ENCODE data around the gene ATP4A.

Gene ATP4A

DNA sequence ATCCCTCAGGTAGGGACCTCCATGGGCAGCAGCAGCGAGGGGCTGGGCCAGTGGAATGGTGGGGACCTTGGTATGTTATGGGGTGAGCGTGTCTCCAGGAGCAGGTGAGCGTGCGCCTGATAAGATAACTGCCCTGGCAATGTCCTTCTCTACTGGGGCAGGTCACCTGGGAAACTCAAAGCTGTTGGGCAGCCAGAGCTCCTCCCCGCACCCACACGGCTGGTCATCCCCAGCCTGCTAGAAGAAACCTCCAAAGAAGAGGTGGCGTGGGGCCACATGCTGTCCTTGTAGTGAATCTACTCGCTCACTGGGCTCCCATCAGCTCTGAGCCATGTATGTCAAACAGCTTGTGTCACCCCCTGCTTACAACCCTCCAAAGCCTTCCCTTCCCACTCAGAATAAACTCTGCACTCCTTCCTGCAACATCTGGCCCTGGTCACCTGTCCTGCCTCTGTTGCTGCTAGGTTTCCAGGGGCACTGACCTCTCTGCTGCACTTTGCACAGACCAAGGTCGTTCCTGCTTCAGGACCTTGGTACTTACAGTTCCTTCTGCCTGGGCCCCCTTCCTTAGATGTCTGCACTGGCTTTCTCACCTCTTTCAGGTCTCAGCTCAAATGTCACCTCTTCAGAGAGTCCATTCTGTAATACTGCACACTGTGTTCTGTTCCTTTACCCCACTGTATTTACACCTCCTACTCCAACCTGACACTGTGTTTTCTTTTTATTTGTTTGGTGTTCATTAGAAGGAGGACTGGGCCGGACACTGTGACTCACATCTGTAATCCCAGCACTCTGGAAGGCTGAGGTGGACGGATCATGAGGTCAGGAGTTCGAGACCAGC is 1.8 kb upstream of the ATP4A start:
- Histone ChIP-seq H3K4me3 (ENCODE audit: insufficient read length, low read depth) (no peak overlapping the region), H3K27me3 (ENCODE audit: insufficient read depth, insufficient read length) (no peaks in the 10 kb centered on the region), H3K36me3 (ENCODE audit: insufficient read depth, insufficient read length, low read length) (no peaks in the 10 kb centered on the region), H3K9ac (ENCODE audit: insufficient read length, low read depth) (peak overlapping the region; percentile 32), H3K9me3 (ENCODE audit: insufficient read depth, low read length) (no peaks in the 10 kb centered on the region), H3K4me1 (ENCODE audit: insufficient read depth, insufficient read length) (no peaks in the 10 kb centered on the region)
- no peak for DNase-seq (ENCODE audit: low read depth, low spot score)
- TF ChIP-seq ZNF274 (IDR thresholded peaks at IDR 0.05; ENCODE audit: low read depth, low read length) (no peak), SUZ12 (IDR thresholded peaks at IDR 0.05; ENCODE audit: extremely low read depth, insufficient read depth, insufficient read length) (no peak), YY1 (IDR thresholded peaks at IDR 0.05; ENCODE audit: insufficient read depth, insufficient read length) (no peak)

- H3K9me3 ChIP-seq (ENCODE audit: insufficient read depth, low read length), result no peaks in the 10 kb centered on the region
- H3K4me1 ChIP-seq (ENCODE audit: insufficient read depth, insufficient read length), result peaks cover 5% of the 10 kb centered on the region
- TF ChIP-seq YY1 (IDR thresholded peaks at IDR 0.05; ENCODE audit: insufficient read depth, insufficient read length) (no peak), ZNF274 (IDR thresholded peaks at IDR 0.05; ENCODE audit: low read depth, low read length) (no peak), SUZ12 (IDR thresholded peaks at IDR 0.05; ENCODE audit: extremely low read depth, insufficient read depth, insufficient read length) (no peak)
- no peak overlapping the region for H3K4me3 ChIP-seq (ENCODE audit: insufficient read length, low read depth)
- no peak for DNase-seq (ENCODE audit: low read depth, low spot score)
- peaks cover 13% of the 10 kb centered on the region for H3K27me3 ChIP-seq (ENCODE audit: insufficient read depth, insufficient read length)
- H3K9ac ChIP-seq (ENCODE audit: insufficient read length, low read depth), result no peak overlapping the region
- no peaks in the 10 kb centered on the region for H3K36me3 ChIP-seq (ENCODE audit: insufficient read depth, insufficient read length, low read length)
These were observed 682 bp downstream of the ATP4A start for GRCh38 chr19:35562776-35563175.

DNA sequence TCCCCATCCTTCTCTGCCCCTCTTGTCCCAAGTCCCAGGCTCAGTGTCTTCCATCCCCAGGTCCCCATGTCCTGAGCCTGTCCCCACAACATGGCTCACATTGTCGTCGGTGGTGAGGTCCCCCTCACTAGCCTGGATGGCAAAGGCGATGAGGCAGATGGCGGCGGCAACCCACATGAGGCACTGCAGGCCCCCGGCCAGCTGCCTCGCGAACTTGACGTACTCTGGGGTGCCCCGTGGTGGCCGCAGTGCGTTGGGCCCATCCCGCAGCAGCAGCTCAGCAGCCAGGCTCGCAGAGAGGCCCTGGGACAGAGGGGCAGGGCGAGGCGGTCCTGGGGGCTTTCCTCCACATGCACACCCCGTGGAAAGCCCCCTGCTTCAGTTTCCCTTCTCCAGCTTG is 1.1 kb downstream of the ATP4A start:
- H3K27me3 ChIP-seq (ENCODE audit: insufficient read depth, insufficient read length), result peaks cover 13% of the 10 kb centered on the region
- no peaks in the 10 kb centered on the region for H3K9me3 ChIP-seq (ENCODE audit: insufficient read depth, low read length)
- H3K9ac ChIP-seq (ENCODE audit: insufficient read length, low read depth), result no peak overlapping the region
- H3K4me3 ChIP-seq (ENCODE audit: insufficient read length, low read depth), result no peak overlapping the region
- no peak for DNase-seq (ENCODE audit: low read depth, low spot score)
- H3K4me1 ChIP-seq (ENCODE audit: insufficient read depth, insufficient read length), result peaks cover 5% of the 10 kb centered on the region
- no peaks in the 10 kb centered on the region for H3K36me3 ChIP-seq (ENCODE audit: insufficient read depth, insufficient read length, low read length)
- TF ChIP-seq ZNF274 (IDR thresholded peaks at IDR 0.05; ENCODE audit: low read depth, low read length), result no peak
- no peak for TF ChIP-seq YY1 (IDR thresholded peaks at IDR 0.05; ENCODE audit: insufficient read depth, insufficient read length)
- no peak for TF ChIP-seq SUZ12 (IDR thresholded peaks at IDR 0.05; ENCODE audit: extremely low read depth, insufficient read depth, insufficient read length)

DNA sequence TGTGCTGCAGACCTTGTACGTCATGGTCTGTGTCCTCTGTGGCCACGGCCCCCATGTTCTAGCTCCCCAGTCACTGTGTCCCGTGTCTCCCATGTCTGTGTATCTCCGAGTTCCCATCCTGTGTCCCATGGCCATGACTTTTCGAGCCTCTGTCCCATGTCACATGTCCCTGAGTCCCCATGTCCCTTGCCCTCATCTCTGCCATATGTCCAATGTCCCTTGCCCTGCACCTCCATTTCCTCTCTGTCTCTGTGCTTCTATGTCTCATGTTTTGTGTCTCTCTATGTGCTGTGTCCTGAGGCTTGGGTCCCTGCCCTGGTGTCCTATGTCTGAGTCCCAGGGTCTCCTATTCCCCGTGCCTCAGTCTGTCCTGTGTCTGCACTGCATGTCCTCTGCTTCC is 2.0 kb downstream of the ATP4A start:
- Histone ChIP-seq H3K4me3 (ENCODE audit: insufficient read length, low read depth) (no peak overlapping the region), H3K4me1 (ENCODE audit: insufficient read depth, insufficient read length) (peaks cover 9% of the 10 kb centered on the region), H3K36me3 (ENCODE audit: insufficient read depth, insufficient read length, low read length) (no peaks in the 10 kb centered on the region), H3K27me3 (ENCODE audit: insufficient read depth, insufficient read length) (peaks cover 14% of the 10 kb centered on the region), H3K9ac (ENCODE audit: insufficient read length, low read depth) (no peak overlapping the region), H3K9me3 (ENCODE audit: insufficient read depth, low read length) (no peaks in the 10 kb centered on the region)
- TF ChIP-seq ZNF274 (IDR thresholded peaks at IDR 0.05; ENCODE audit: low read depth, low read length) (no peak), YY1 (IDR thresholded peaks at IDR 0.05; ENCODE audit: insufficient read depth, insufficient read length) (no peak), SUZ12 (IDR thresholded peaks at IDR 0.05; ENCODE audit: extremely low read depth, insufficient read depth, insufficient read length) (no peak)
- no peak for DNase-seq (ENCODE audit: low read depth, low spot score)

- Histone ChIP-seq H3K9me3 (ENCODE audit: insufficient read depth, low read length) (no peaks in the 10 kb centered on the region), H3K4me3 (ENCODE audit: insufficient read length, low read depth) (no peak overlapping the region), H3K4me1 (ENCODE audit: insufficient read depth, insufficient read length) (peaks cover 9% of the 10 kb centered on the region), H3K27me3 (ENCODE audit: insufficient read depth, insufficient read length) (peaks cover 19% of the 10 kb centered on the region), H3K9ac (ENCODE audit: insufficient read length, low read depth) (no peak overlapping the region), H3K36me3 (ENCODE audit: insufficient read depth, insufficient read length, low read length) (no peaks in the 10 kb centered on the region)
- DNase-seq (ENCODE audit: low read depth, low spot score), result no peak
- TF ChIP-seq ZNF274 (IDR thresholded peaks at IDR 0.05; ENCODE audit: low read depth, low read length) (no peak), YY1 (IDR thresholded peaks at IDR 0.05; ENCODE audit: insufficient read depth, insufficient read length) (no peak), SUZ12 (IDR thresholded peaks at IDR 0.05; ENCODE audit: extremely low read depth, insufficient read depth, insufficient read length) (no peak)
These were observed 2.8 kb downstream of the ATP4A start for GRCh38 chr19:35560677-35561076.

DNA sequence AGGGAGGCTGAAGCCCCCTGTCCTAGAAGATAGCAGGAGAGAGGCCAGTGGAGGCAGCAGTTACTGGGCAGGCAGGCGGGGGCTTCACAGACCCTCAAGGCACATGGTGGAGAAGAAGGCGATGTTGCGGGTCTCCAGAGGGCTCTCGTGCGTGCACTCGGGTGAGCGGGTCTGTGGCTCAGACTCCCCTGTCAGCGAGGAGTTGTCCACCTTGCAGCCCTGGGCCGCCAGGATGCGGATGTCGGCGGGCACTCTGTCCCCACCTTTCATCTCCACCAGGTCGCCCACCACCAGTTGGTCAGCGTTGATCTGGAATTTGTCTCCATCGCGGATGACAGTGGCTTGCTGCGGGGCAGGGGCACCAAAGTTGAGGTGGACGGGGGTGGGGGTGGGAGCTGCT is 3.2 kb downstream of the ATP4A start:
- peaks cover 19% of the 10 kb centered on the region for H3K27me3 ChIP-seq (ENCODE audit: insufficient read depth, insufficient read length)
- H3K4me3 ChIP-seq (ENCODE audit: insufficient read length, low read depth), result no peak overlapping the region

DNA sequence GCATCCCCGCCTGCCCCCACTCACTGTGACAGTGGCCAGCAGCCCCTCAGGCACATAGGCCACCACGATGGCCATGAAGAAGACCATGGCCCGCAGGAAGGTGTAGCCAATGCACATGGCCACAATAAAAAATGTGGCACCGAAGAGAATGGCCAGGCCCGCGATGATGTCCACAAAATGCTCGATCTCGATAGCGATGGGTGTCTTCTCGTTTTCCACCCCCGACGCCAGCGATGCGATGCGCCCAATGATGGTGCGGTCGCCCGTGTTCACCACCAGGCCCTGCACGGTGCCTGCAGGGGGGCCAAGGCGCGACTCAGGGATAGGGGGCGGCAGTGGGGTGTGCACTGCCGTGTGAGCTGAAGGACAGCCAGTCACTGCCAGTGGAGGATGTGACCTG is 3.7 kb downstream of the ATP4A start:
- H3K36me3 ChIP-seq (ENCODE audit: insufficient read depth, insufficient read length, low read length), result no peaks in the 10 kb centered on the region
- peaks cover 9% of the 10 kb centered on the region for H3K4me1 ChIP-seq (ENCODE audit: insufficient read depth, insufficient read length)
- H3K9ac ChIP-seq (ENCODE audit: insufficient read length, low read depth), result no peak overlapping the region
- no peaks in the 10 kb centered on the region for H3K9me3 ChIP-seq (ENCODE audit: insufficient read depth, low read length)
- no peak overlapping the region for H3K4me3 ChIP-seq (ENCODE audit: insufficient read length, low read depth)
- TF ChIP-seq YY1 (IDR thresholded peaks at IDR 0.05; ENCODE audit: insufficient read depth, insufficient read length), result no peak
- TF ChIP-seq ZNF274 (IDR thresholded peaks at IDR 0.05; ENCODE audit: low read depth, low read length), result no peak
- TF ChIP-seq SUZ12 (IDR thresholded peaks at IDR 0.05; ENCODE audit: extremely low read depth, insufficient read depth, insufficient read length), result no peak
- no peak for DNase-seq (ENCODE audit: low read depth, low spot score)
- peaks cover 19% of the 10 kb centered on the region for H3K27me3 ChIP-seq (ENCODE audit: insufficient read depth, insufficient read length)

More for the DNA sequence above, 3.2 kb downstream of the ATP4A start:
- Histone ChIP-seq H3K36me3 (ENCODE audit: insufficient read depth, insufficient read length, low read length) (no peaks in the 10 kb centered on the region), H3K9me3 (ENCODE audit: insufficient read depth, low read length) (no peaks in the 10 kb centered on the region), H3K9ac (ENCODE audit: insufficient read length, low read depth) (no peak overlapping the region), H3K4me1 (ENCODE audit: insufficient read depth, insufficient read length) (peaks cover 9% of the 10 kb centered on the region)
- TF ChIP-seq SUZ12 (IDR thresholded peaks at IDR 0.05; ENCODE audit: extremely low read depth, insufficient read depth, insufficient read length), result no peak
- no peak for TF ChIP-seq ZNF274 (IDR thresholded peaks at IDR 0.05; ENCODE audit: low read depth, low read length)
- TF ChIP-seq YY1 (IDR thresholded peaks at IDR 0.05; ENCODE audit: insufficient read depth, insufficient read length), result no peak
- DNase-seq (ENCODE audit: low read depth, low spot score), result no peak
